ENCODE measurements around the gene PCNA. TPM values are rescaled to one million over a fixed set of nuclear protein-coding genes. Genes with fewer than 3 reads are reported as not detected.

Gene PCNA
- total and polyA plus RNA-seq, 2 experiments from 2014 or later: 353 to 428 TPM

- Mint-ChIP-seq H3K4me3 (peak overlapping the region; percentile 95), H3K27ac (peak overlapping the region; percentile 99), H3K36me3 (ENCODE audit: low read depth) (peaks cover 53% of the 10 kb centered on the region), H3K9me3 (no peaks in the 10 kb centered on the region), H3K27me3 (ENCODE audit: insufficient read depth, low read depth, poor library complexity) (peaks cover 13% of the 10 kb centered on the region), H3K4me1 (peaks cover 39% of the 10 kb centered on the region)
- H3K4me2 ChIP-seq: peak overlapping the region; percentile 84
- H3K4me1 ChIP-seq (ENCODE audit: insufficient read depth): peaks cover 12% of the 10 kb centered on the region
- H4K20me1 ChIP-seq (replicated peaks; ENCODE audit: insufficient read depth): peaks cover 41% of the 10 kb centered on the region
- no peak overlapping the region for H2AFZ ChIP-seq
- H3K9me2 ChIP-seq (ENCODE audit: insufficient read depth): no peaks in the 10 kb centered on the region
- H3F3A ChIP-seq (replicated peaks; ENCODE audit: low read depth): peaks cover 31% of the 10 kb centered on the region
- peaks cover 47% of the 10 kb centered on the region for H3K79me2 ChIP-seq (replicated peaks; ENCODE audit: insufficient read depth)
- peak overlapping the region; percentile 98 for H3K4me3 ChIP-seq
- TF ChIP-seq CTCF (conservative IDR thresholded peaks at IDR 0.05; ENCODE audit: low read depth in 2 of 2): no peak
- peak overlapping the region; percentile 98 for H3K27ac ChIP-seq (ENCODE audit: low read depth)
- peaks cover 44% of the 10 kb centered on the region for H3K36me3 ChIP-seq (ENCODE audit: insufficient read depth)
- DNase-seq (ENCODE audit: low spot score): no peak
- no peaks in the 10 kb centered on the region for H3K27me3 ChIP-seq (ENCODE audit: insufficient read depth)
- ATAC-seq: no peak
These were observed 669 bp downstream of the PCNA start for GRCh38 chr20:5119143-5119434.

GRCh38 chr20:5118220-5119142 lies 1.3 kb downstream of the PCNA start:
- Histone ChIP-seq H2AFZ (no peak overlapping the region), H3K36me3 (ENCODE audit: insufficient read depth) (peaks cover 44% of the 10 kb centered on the region), H3K9me2 (ENCODE audit: insufficient read depth) (no peaks in the 10 kb centered on the region), H3K79me2 (replicated peaks; ENCODE audit: insufficient read depth) (peaks cover 47% of the 10 kb centered on the region), H3K4me2 (peak overlapping the region; percentile 84), H3K27ac (ENCODE audit: low read depth) (peak overlapping the region; percentile 98), H3K4me3 (peak overlapping the region; percentile 98), H4K20me1 (replicated peaks; ENCODE audit: insufficient read depth) (peaks cover 41% of the 10 kb centered on the region), H3F3A (replicated peaks; ENCODE audit: low read depth) (peaks cover 37% of the 10 kb centered on the region), H3K4me1 (ENCODE audit: insufficient read depth) (peaks cover 12% of the 10 kb centered on the region), H3K27me3 (ENCODE audit: insufficient read depth) (no peaks in the 10 kb centered on the region)
- peak overlapping the region; percentile 99 for H3K27ac Mint-ChIP-seq
- peaks cover 13% of the 10 kb centered on the region for H3K27me3 Mint-ChIP-seq (ENCODE audit: insufficient read depth, low read depth, poor library complexity)
- peak overlapping the region; percentile 95 for H3K4me3 Mint-ChIP-seq
- ATAC-seq: no peak
- no peak for DNase-seq (ENCODE audit: low spot score)
- TF ChIP-seq CTCF (conservative IDR thresholded peaks at IDR 0.05; ENCODE audit: low read depth in 2 of 2) (no peak), JUNB (IDR thresholded peaks at IDR 0.05; ENCODE audit: unreplicated experiment) (no peak), REST (IDR thresholded peaks at IDR 0.05; ENCODE audit: unreplicated experiment) (no peak), ETS1 (IDR thresholded peaks at IDR 0.05) (no peak), ZNF331 (CRISPR knock-in tag; IDR thresholded peaks at IDR 0.05; ENCODE audit: low read depth) (no peak)
- H3K36me3 Mint-ChIP-seq (ENCODE audit: low read depth): peaks cover 59% of the 10 kb centered on the region
- H3K9me3 Mint-ChIP-seq: no peaks in the 10 kb centered on the region
- H3K4me1 Mint-ChIP-seq: peaks cover 42% of the 10 kb centered on the region
